Esophagus muscularis mucosa (tissue), 3 donors: ENCODE measurements around the gene HSPG2.

Experiments used
- CTCF ChIP-seq, 3 experiments: fragments of 200-600 bp in 2 of 3; fragments of 450-650 bp in 1 of 3; sonication (generic) in 2 of 3; IDR thresholded peaks; one replicate each; pipeline ENCODE4 v1.5.1; 2017 to 2019; ENCODE audit warnings: antibody characterized with exemption in 3 of 3, mild to moderate bottlenecking in 2 of 3, moderate library complexity in 1 of 3
- POLR2A ChIP-seq: fragments of 450-650 bp; IDR thresholded peaks from one replicate; pipeline ENCODE4 v1.6.1; 2017; ENCODE audit warnings: antibody characterized with exemption, moderate library complexity, mild to moderate bottlenecking, low read depth

GRCh38 chr1:21952786-21953520 lies 15.8 kb upstream of the HSPG2 start:
- TF ChIP-seq CTCF (IDR thresholded peaks at IDR 0.05) = peak in 1 of 3 experiments; percentile 8
- no peak for TF ChIP-seq POLR2A
